ENCODE data around the gene NEDD1.

The NEDD1 gene

DNA sequence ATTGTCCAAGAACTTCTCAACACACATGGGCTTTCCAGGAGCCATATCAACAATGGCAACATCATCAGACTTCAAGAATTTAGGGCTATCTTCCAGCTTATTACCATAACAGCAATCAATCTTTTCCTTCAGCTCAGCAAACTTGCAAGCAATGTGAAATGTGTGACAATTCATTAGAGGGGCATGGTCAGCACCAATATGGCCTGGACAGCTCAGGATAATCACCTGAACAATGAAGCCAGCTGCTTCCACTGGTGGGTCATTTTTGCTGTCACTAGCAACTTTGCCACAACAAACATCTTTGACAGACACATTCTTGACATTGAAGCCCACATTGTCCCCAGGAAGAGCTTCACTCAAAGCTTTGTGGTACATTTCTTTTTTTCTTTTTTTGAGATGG is 5.9 kb upstream of the NEDD1 start:
- no peak for DNase-seq

DNA sequence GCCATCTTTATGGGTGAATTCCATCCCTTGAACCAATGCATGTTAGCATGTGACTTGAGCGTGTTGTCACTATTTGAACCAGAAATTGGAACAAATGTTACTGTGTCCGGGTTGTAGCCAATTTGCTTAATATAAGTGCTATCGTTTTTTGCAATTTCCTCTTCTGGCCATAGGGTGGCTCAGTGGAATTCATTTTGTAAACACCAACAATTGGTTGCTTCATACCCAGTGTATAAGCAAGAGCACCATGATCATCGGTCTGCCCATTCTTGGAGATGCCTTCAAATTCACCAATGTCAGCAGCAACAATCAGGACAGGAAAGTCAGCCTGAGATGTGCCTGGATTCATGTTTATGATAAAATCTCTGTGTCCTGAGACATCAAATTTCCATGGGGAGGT is 5.0 kb upstream of the NEDD1 start:
- DNase-seq: peak in 2 of 4 experiments; percentile 5 to 6

DNA sequence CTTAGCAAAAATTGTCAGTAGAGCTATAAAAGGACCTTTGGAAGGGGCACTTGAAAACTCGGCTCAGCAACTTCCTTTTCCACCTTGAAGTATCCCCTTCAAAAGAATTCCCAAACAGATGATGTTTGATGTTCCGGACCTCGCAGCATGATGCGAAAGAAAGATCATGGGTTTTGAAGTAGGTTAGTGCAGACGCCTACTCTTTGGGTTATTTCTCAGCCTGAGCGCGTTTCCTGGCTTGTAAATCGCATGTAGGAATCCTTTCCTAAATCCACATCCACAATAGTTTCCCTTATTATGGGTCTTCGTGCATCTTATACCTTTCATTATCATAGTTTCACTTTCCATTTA is 584 bp upstream of the NEDD1 start:
- peak in 2 of 4 experiments; percentile 5 to 10 for DNase-seq

DNA sequence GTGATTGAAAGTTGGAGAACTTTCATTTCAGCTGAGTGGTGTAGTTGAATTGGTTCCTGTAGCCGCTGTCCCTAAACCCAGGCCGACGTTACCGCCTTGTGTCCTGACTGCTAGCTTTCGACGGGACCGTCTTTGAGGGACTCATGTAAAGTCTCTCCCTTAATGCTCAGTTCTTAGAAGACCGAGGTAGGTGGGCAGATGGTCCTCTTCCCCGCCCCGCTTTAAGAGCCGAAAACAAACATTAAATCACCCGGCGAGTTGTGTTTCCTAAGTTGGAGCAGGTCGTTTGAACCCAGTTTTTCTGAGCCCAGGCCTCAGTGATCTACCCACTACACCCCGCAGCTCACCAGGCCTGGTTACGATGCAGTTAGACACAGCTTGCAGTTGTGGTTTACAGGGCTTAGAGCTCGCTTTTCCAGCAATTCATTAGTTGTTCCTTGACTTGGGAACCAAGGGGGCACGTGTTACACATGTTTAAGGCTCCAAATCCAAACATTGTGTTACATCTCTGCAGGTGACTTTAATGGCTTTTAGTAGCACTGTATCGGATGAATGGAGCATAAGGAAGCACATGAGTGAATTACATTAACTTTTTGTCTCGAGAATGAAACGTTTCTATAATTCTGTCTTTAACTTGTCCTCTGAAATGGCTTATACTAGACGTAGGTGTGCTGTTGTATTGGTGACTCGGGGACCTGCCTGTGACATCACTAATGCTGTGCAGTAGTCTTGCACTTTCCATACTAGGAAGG is 790 bp downstream of the NEDD1 start:
- peak; percentile 9 to 37 (median 26) for DNase-seq

DNA sequence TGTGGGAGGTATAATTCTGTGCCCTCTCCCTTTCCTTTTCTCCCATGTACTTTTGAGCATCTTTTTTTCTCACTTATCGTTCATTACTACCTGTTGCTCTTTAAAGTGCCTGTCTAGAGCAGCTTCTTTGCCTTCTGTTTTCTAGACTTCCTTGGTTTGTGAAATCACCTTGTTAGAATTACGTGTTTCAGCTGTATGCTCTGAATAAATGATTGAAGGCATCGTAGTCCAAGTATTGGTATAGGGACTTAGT is 1.3 kb downstream of the NEDD1 start:
- no peak for DNase-seq

DNA sequence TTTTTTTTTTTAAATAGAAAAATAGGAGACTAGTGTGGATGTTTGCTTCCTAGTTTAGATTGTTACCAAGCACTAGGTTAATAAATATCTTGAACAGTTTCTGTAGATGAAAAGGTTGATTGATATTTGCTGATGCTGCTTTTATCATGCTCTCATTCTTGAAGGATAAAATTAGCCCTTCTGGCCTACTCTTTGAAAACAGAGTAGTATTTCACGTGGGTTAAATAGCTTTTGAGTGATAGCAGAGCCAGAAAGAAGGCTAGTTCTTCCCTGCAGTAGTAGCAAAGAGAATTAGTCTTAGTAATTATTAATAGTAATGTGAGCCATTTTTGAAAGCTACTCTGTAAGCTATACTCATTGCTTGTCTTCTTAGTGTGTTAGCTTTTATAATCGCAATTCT is 5.2 kb downstream of the NEDD1 start:
- no peak for DNase-seq

DNA sequence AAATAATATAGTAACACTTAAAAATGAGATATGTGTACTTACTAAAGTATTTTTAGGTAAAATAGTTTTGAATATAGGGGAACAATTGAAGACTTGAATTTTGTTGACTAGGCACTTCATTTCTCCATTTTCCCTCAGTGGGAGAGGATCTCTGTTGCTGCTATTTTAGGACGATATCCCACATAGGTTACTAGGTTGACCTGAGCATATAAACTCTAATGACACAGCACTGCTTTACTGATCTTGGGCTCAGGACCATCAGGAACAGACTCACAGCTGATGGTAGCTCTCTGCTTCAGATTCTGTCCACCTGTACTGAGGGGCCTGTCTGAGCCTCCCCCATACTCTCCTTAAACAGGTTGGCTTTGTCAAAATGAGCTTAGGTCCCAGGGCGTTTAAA is 5.9 kb downstream of the NEDD1 start:
- DNase-seq: no peak

DNA sequence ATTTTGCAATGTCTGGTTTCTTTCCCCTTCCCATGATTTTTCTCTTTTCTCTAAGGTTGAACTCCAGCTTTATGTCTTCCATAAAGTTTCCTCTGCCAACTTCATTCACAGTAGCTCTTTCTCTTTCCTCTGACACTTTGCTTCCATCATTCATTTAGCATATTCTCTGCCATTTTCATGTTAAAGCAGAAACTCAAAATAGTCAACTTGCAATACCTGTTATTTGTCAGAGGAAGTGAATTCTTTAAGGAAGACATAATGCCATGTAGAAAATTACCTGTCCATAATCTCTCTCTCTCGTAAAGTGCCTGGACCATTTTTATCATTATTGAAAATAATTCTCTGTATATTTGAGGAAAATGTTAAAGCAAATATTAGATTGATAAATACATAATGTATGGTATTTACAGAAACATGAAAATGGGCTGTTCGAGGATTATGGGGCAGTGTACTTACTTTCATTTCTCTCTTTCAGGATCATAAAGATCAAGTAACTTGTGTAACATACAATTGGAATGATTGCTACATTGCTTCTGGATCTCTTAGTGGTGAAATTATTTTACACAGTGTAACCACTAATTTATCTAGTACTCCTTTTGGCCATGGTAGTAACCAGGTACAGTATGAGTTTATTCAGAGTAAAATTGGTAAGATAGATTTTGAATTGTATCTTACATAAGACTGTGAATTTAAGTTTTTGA is 12.6 kb downstream of the NEDD1 start:
- peak in 2 of 4 experiments; percentile 8 to 28 for DNase-seq

DNA sequence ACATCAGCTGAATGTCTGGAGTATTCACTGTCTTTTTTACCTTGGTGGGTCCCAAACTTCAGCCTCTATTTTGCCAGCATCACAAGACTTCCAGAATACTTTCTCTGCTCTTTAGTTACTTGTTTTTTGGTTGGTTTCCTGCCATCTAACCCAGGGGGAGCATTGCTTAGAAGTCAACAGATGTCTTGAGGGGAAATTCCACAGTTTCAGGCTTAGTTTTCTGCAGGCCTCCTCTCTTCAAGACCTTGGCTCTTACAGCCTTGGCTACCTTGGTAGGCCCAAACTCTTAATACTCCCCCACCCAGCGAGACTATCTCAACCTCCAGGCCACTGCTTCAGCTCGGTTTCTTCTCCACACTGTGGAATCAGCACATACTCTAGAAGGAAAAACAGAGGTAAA is 41.7 kb downstream of the NEDD1 start:
- DNase-seq: no peak

DNA sequence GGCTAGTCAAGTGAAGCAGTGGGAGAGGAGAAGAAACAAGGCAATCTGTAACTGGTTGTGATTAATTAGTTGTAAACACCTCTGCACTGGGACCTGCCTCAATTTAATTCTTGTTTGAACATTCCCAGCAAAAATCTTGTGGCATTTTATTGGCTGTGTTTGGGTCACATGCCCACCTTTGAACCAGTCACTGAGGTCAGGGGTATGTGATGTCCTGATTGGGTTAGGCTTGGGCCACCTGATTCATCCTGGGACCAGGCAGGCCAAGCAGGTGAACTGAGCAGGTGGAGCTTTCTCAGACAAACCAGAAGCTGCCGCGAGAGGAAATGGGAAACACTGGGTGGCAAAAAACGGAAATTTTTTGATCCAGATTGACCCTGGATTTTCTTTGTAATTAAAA is 72.5 kb downstream of the NEDD1 start:
- DNase-seq: no peak

DNA sequence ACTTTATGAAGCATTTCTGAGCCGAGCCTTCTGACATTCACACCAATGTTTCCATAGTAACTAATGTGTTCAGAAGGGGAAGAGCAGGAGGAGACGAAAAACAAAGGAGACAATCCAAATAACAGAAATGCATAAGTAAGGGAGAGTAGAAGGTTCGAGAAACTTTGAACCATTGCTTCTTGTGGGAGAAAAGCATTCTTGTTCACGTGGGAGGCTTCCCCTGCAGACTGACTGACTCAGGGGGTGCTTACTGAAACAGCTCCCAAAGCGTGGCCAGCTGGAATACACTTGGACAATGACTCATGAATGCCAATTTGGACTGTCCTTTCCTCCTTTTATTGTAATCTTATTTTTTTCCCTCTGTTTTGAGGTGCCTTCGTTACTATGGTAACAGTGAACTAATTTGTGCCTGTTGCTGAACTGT is 73.9 kb downstream of the NEDD1 start:
- DNase-seq: no peak

DNA sequence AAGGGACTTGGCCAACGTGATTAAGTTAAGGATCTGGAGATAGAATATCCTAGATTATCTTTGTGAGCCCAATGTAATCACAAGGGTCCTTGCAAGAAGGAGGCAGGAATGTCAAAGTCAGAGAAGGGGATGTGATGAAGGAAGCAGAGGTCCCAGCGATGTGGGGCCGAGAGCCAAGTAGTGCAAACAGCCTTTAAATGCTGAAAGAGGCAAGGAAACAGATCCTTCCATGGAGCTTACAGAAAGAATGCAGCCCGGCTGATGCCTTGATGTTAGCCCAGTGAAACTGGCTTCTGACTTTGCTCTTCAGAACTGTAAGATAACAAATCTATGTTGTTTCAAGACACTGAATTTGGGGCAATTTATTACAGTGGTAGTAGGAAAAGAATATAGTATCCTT is 74.9 kb downstream of the NEDD1 start:
- no peak for DNase-seq

DNA sequence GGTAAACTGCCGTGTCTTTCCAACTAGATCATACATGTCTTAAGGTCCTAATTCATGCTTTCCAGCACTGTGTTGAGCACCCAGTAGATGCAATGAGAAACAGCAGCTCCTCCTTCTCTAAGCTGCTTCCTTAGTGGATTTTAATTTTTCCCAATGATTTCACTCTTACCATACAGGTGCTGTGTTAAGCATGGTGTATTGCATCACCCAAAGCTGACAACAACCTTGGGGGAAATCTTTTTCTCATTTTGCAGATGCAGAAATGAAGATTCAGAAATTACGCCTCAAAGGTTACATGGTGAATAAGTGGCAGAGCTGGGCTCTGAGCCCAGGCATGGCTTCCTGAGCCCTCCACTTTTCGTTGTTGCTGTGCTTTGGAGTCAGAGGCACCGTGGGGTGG is 75.6 kb downstream of the NEDD1 start:
- no peak for DNase-seq

DNA sequence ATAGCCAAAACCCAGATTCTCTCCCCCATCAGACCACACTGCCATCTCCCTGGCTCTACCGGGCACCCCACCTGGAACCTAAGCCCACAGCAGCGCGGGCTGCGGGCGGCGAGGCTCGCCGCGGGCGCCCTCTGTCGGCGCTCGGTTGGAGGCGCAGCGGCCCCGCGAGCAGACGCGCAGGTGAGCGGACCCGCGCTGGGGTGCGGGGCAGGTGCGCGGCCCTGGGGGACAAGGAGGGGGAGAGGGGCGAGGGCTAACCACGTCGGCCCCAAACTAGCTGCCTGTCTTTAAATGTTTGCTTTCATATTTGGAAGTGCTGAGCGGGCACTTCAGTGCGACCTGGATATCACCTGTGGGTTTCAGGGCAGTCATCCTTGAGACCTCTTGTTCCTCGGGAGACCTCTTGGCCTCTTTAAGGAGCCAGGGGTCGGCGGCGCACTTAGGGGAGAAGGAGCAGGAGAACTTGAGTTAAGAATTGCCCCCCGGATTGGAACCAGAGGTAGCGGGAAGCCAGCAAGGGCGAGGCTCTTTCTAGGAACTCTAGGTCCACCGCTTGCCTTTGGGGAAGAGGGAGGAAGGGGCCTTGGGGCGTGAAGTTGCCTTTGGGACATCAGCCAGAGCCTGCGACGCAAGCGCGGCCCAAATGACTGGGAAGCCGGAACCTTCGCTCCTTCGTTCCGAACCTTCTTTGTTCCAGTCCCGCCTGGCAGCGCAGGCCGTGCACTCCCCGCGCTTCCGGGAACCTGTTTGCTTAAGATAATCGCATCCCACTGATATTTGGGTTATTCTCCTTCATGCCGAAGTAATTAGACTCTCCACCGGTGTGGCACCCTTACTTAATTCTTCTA is 78.7 kb downstream of the NEDD1 start:
- peak; percentile 6 to 54 (median 31) for DNase-seq

DNA sequence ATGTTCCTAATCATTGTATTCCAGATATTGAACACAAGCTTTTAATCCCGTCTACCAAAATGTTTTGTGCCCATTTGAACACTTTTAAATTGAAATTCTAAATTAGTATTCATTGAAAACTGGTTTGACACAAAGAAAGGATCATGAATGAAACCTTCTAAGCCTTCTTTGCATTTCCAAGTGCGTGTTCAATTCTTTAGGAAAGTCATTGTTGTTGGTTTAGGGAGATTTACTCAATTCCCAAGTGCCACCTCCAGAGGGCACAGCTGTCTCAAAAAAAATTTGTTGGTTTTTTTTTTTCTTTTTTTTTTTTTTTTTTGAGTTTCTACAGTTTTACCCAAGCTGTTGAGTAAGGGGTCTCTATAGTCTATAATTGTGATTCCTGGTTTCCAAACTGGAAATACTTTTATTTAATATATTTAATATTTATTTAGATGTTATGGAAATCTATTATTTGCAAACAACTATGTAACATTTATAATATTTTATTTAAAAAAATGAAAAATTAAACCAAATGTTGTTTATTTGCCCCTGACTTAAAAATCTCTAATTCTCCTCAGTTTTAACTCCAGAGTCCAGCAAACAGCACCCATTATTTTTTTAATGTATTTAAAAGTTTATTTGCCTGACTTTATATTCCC is 79.9 kb downstream of the NEDD1 start:
- peak; percentile 28 to 54 (median 44) for DNase-seq

DNA sequence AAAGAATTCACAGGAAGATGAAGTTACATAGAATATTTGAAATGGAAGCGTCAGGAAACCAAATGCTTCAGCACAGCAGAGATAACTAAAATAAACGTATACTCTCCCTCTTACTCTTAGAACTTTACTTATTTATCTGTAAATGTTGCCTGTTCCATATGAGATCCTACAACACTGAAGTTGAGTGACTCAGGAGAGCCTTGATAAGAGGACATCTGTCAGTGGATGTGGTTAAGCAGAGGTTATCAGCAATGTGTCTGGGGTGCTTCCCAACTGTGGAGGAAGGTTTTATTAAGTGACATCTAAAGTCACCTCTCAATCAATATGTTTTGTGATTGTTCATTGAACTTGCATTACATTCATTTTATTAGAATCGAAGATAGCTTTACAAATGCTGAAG is 81.9 kb downstream of the NEDD1 start:
- DNase-seq: no peak

DNA sequence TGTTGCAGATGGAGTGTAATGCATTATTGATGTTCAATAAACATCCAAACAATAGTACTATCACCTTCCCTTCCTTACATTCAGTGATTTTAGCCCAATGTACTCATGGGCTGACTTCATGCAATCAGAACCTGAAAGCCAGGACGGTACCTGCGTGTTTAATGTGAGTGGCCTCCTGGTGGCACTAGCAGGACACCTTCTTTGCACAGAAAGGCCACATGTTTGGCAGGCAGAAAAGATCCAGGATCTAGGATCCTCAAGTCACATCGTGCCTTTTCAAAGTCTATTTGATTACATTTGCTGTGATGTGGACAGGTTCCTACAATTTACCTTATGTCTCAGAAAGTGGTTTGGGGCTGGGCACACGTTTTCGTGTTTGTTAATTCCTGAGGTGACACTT is 82.9 kb downstream of the NEDD1 start:
- no peak for DNase-seq

DNA sequence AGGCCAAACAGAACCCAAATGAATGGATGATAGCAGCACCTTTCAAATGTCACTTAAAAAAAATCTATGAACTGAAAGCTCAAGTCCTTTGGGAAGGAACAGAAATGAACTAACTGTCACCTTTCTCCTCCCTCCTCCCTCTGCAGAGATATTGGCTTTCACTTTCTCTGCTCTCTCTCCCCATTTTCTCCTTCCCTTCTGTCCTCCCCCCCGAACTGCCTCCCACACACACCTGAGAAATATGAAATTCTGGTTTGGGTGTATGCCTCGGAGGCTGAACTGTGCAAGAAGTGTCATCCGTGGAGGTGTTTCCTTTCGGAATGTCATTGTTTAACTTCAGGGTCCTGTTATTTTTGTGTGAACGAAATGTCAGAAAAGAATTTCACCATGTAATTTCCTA is 87.8 kb downstream of the NEDD1 start:
- DNase-seq: no peak

DNA sequence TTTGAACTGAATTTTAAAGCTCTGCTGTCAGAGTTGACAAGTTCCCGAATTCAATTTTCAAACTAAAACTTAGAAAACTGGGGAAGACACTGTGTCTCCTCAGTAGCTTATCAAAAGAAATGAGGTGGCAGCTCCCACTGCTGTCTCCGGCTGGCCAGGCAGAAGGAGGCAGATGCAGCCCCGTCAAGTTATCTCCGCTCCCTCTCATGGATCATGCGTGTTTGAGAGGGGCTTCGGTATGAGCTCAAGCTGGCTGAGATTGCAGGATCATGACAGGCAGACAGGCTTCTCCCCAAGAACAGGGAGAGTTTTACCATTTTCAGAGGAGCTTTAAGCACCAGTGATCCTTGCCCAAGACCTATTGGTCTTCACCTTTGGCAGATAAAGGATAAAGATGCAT is 88.8 kb downstream of the NEDD1 start:
- DNase-seq: no peak

DNA sequence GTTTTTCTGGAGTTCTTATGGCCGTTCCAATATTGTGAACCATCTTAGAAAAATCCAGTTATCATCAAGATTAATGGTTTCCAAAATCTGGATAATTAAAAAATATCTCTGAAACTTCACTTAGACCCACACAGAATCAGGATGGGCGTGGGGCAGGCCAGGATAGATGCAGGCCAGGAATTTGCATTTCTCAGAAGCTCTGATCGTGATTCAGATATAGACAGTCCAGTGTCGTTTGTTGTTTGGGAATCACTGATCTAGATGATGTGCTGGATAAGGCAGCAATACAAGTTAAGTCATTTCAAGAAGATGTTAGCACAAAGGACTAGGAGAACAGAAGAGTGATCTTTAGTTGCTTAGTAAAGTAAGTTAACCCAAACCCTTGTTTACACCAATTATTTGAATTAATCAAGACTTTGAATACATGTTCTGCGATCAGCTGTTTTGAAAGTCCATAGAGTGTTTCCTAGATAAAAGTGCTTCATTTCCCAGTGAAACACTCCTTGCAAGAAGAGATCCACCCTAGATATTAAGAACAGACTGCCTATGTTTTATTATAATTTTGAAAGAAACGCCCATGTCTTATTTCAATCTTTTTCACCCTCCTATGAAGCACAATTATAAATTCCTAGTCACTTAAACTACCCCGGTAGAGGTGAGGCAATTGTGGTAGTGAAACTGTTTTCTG is 90.9 kb downstream of the NEDD1 start:
- no peak for DNase-seq

DNA sequence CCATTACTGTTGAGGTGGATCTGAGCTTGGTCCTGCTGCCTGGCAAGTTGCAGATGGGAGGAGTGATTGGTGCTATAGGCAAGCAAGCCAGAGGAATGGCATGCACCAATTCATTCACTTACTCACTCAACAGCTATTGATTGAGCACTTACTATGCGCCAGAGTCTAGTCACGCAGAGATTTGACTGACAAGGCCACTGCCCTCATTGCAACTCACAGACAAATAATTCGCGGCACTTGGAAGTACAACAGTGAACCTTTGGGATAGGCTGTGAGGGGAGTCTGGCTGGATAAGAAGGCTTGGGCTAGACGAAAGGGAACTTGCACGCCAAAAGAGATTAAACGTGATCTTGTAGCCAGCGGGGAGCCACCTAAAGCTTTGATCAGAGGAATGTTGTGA is 96.2 kb downstream of the NEDD1 start:
- no peak for DNase-seq
